ENCODE results near the gene NDUFB10. TPM values are rescaled to one million over a fixed set of nuclear protein-coding genes. Genes with fewer than 3 reads are reported as not detected.

NDUFB10 gene
- total RNA-seq, 4 donors from 2014 or later = 137 to 496 (median 250) TPM

DNA sequence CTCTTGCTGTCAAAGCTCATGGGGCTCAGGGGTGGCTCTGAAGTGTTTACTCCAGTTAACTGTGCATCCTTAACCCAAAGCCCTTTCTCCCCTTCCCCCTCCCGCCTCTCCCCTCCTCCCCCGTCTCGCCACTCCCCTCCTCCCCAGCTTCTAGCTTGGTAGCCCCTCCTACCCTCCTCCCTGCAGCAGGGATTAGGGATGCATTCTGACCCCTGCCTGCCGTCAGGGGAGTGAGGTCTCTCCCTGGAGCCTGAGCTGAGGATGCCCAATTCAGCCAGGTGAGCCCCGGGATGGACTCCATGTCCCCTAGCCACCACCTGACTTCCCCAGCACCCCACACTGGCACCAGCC, 42.7 kb upstream of the NDUFB10 start:
- DNase-seq = no peak
- H3K9me3 ChIP-seq = no peaks in the 10 kb centered on the region
- no peak overlapping the region for H3K4me3 ChIP-seq
- peaks cover 10 to 44% (median 35%) of the 10 kb centered on the region in 4 donors for H3K4me1 ChIP-seq
- in situ Hi-C loops (cut with MboI; ENCODE audit: low pct_ligation_motif_present in 1 of 4, low pct_unique_long_range_greater_than_20kb in 1 of 4, low sequenced_read_pairs in 3 of 4) (no loop called here), intact Hi-C loops (cut with DNase I; ENCODE audit: low total_unique reads) (no loop called here)
- H3K27ac ChIP-seq = no peak overlapping the region
- 19% methylated on average over 5 of the region's 5 CpGs; no CpG with 5 or more reads in 1 of the 2 donors for WGBS, 2 donors (ENCODE audit: low coverage in 1 of 2)
- no peak for TF ChIP-seq POLR2A (IDR thresholded peaks at IDR 0.05)
- TF ChIP-seq POLR2AphosphoS5 (IDR thresholded peaks at IDR 0.05) = no peak
- no peak for TF ChIP-seq CTCF (IDR thresholded peaks at IDR 0.05)
- TF ChIP-seq EP300 (IDR thresholded peaks at IDR 0.05; ENCODE audit: low read depth) = no peak
- H3K27me3 ChIP-seq = peaks cover 66% of the 10 kb centered on the region
- no peaks in the 10 kb centered on the region for H3K36me3 ChIP-seq

- H3K36me3 ChIP-seq = no peaks in the 10 kb centered on the region
- H3K4me3 ChIP-seq = peak overlapping the region in 1 of 4 donors; percentile 14
- in situ Hi-C loops (cut with MboI; ENCODE audit: low pct_ligation_motif_present in 1 of 4, low pct_unique_long_range_greater_than_20kb in 1 of 4, low sequenced_read_pairs in 3 of 4) (no loop called here), intact Hi-C loops (cut with DNase I; ENCODE audit: low total_unique reads) (no loop called here)
- WGBS, 2 donors (ENCODE audit: low coverage in 1 of 2) = 6% methylated on average over 22 of the region's 22 CpGs; no CpG with 5 or more reads in 1 of the 2 donors
- no peaks in the 10 kb centered on the region for H3K9me3 ChIP-seq
- H3K27me3 ChIP-seq = peaks cover 72% of the 10 kb centered on the region
- H3K4me1 ChIP-seq = peaks cover 10 to 40% (median 33%) of the 10 kb centered on the region in 4 donors
- TF ChIP-seq CTCF (IDR thresholded peaks at IDR 0.05) (no peak), EP300 (IDR thresholded peaks at IDR 0.05; ENCODE audit: low read depth) (no peak), POLR2AphosphoS5 (IDR thresholded peaks at IDR 0.05) (no peak)
- no peak for DNase-seq
- no peak overlapping the region for H3K27ac ChIP-seq
These were observed 42.2 kb upstream of the NDUFB10 start for GRCh38 chr16:1917056-1917664.

DNA sequence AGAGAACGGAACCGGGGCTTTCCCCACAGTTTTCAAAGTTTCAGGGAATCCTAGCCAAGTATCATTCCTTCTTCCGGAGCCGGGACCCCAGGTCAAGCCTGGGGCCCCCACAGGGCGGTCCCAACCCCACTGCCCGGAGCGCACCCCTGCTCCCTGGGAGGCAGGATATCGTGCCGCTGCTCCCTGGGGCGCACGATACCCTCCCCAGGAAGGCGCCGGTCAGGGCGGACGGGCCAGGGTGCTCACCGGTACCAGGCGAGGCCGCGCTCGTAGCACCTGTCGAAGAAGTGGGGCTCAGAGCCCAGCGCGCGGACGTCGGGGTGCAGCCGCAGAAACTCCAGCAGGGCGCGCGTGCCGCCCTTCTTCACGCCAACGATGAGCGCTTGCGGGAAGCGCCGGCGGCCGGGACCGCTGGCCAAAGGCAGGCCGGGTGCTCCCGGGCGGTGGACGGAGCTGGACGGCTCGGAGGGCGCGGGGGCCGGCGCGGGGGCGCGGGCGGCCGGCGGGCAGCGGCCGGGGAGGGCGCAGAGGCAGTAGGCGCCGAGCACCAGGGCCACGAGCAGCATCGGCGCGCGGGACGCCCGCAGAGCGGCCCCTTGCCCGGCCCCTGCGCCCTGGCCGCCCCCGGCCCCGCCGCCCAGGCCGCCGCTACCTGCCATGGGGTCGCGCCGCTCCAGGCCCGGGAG, 41.5 kb upstream of the NDUFB10 start:
- no peaks in the 10 kb centered on the region for H3K9me3 ChIP-seq
- peaks cover 10 to 34% (median 27%) of the 10 kb centered on the region in 4 donors for H3K4me1 ChIP-seq
- no peak for TF ChIP-seq POLR2AphosphoS5 (IDR thresholded peaks at IDR 0.05)
- TF ChIP-seq CTCF (IDR thresholded peaks at IDR 0.05) = no peak
- no peak for TF ChIP-seq POLR2A (IDR thresholded peaks at IDR 0.05)
- no peak for TF ChIP-seq EP300 (IDR thresholded peaks at IDR 0.05; ENCODE audit: low read depth)
- H3K36me3 ChIP-seq = no peaks in the 10 kb centered on the region
- H3K4me3 ChIP-seq = peak overlapping the region in 1 of 4 donors; percentile 14
- WGBS, 2 donors (ENCODE audit: low coverage in 1 of 2) = 8% methylated on average over 35 of the region's 81 CpGs; no CpG with 5 or more reads in 1 of the 2 donors
- no peak overlapping the region for H3K27ac ChIP-seq
- in situ Hi-C loops (cut with MboI; ENCODE audit: low pct_ligation_motif_present in 1 of 4, low pct_unique_long_range_greater_than_20kb in 1 of 4, low sequenced_read_pairs in 3 of 4) = no loop called here
- intact Hi-C loops (cut with DNase I; ENCODE audit: low total_unique reads) = no loop called here
- peaks cover 78% of the 10 kb centered on the region for H3K27me3 ChIP-seq
- DNase-seq = no peak

DNA sequence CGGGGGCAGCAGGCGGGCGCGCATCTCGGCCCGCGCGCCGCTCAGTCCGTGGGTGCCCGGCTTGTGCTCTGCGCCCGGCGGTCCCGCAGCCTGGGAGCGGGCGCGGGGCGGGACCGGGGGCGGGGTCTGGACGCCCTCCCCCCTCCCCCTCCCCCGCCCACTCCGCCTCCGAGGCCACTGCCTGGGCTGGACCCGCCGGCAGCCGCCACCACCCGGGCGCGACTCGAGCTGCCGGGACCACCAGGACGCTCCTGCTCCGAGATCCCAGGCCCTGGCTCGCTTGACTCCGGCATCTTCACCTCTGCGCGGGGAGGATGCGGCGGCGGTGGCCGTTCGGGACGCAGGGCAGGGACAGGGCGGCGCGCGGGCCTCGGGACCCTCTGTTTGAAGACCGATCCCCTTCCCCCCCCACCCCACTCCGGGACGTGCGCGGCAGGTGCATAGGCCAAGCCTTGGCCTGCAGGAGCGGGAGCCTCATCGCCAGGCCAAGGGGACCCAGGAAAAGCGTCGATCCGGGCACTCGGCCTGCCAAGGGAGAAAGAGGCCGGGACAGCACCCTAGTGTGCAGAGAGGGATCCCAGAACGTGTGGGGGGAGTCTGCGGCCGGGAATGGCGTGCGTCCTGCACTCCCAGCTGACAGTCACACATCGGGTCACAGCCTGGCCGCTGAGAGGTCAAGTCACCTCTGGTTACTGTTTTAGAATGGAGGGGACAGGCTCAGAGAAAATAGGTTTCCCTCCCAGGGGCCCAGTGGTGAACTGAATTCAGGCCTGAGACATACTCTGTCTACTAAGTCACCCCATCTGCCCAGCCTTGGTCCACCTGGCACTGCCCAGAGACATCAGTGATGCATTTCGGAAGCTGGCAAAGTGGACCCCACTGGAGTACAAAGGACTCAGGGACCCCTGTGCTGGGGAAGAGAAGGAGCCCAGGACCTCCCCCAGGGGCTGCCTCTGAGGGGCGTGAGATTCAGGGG, 40.7 kb upstream of the NDUFB10 start, which contains the start of gene HS3ST6:
TSS of gene HS3ST6 (minus strand) at position 65 of the 976 bp plus-strand sequence. CDS start 92 bp downstream, outside the sequence.
- DNase-seq = no peak
- intact Hi-C loops (cut with DNase I; ENCODE audit: low total_unique reads) (no loop called here), in situ Hi-C loops (cut with MboI; ENCODE audit: low pct_ligation_motif_present in 1 of 4, low pct_unique_long_range_greater_than_20kb in 1 of 4, low sequenced_read_pairs in 3 of 4) (no loop called here)
- 5% methylated on average over 50 of the region's 71 CpGs; no CpG with 5 or more reads in 1 of the 2 donors for WGBS, 2 donors (ENCODE audit: low coverage in 1 of 2)
- Histone ChIP-seq H3K27me3 (peaks cover 86% of the 10 kb centered on the region), H3K36me3 (no peaks in the 10 kb centered on the region), H3K27ac (no peak within 1 kb of the TSS), H3K4me1 (peaks cover 13 to 39% (median 25%) of the 10 kb centered on the region in 4 donors), H3K9me3 (no peaks in the 10 kb centered on the region), H3K4me3 (peak within 1 kb of the TSS in 2 of 4 donors; percentile 13 to 14)
- no peak for TF ChIP-seq POLR2AphosphoS5 (IDR thresholded peaks at IDR 0.05)
- no peak for TF ChIP-seq POLR2A (IDR thresholded peaks at IDR 0.05)
- TF ChIP-seq EP300 (IDR thresholded peaks at IDR 0.05; ENCODE audit: low read depth) = no peak
- TF ChIP-seq CTCF (IDR thresholded peaks at IDR 0.05) = no peak
